ENCODE data around the gene SMIM35. TPM values are rescaled to one million over a fixed set of nuclear protein-coding genes. Genes with fewer than 3 reads are reported as not detected.

Gene SMIM35
- polyA plus RNA-seq, 1 of the 3 experiments (the other 2 are of a cell fraction): not detected

DNA sequence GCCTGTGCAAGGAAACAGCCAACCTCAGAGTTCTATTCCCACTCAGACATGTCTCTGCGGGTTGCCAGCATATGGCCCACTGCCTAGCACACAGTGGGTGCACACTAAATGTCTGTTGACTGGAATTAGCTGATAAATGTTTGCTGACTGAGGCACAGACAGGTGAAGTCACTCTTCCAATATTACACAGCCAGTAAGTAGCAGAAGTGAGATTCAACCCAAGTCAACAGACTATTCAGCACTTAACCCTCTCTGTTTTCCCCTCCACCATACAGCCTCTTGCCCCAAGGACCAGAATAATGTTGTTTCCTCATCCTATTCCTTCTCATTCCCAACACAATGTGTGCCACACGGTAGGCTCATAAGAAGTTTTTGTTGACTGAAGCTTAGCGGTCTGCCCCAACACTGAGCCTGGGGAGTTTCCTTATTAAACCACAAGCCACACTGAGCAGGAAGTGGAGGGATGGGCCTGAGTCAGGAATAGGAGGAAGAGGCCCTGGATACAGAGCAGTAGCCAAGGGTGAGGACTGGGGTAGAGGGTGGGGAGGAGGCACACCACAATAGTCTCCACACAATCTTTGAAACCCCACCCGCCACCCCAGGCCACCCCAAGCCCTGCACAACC is 116.3 kb downstream of the SMIM35 start:
- no peaks in the 10 kb centered on the region; the same call in 1 of the 2 replicates for H3K27me3 ChIP-seq (ENCODE audit: insufficient read depth)
- no peak overlapping the region for H3K27ac ChIP-seq (ENCODE audit: low read depth in 2 of 2, low read length in 1 of 2)
- no peaks in the 10 kb centered on the region for H3K79me2 ChIP-seq (ENCODE audit: insufficient read depth)
- H3K9me3 ChIP-seq: no peaks in the 10 kb centered on the region
- TF ChIP-seq RCOR1 (IDR thresholded peaks at IDR 0.05; ENCODE audit: low read length): no peak
- TF ChIP-seq, protein P1, sequence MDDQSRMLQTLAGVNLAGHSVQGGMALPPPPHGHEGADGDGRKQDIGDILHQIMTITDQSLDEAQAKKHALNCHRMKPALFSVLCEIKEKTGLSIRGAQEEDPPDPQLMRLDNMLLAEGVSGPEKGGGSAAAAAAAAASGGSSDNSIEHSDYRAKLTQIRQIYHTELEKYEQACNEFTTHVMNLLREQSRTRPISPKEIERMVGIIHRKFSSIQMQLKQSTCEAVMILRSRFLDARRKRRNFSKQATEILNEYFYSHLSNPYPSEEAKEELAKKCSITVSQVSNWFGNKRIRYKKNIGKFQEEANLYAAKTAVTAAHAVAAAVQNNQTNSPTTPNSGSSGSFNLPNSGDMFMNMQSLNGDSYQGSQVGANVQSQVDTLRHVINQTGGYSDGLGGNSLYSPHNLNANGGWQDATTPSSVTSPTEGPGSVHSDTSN (IDR thresholded peaks at IDR 0.05): no peak
- no peak for TF ChIP-seq TCF12 (IDR thresholded peaks at IDR 0.05)
- TF ChIP-seq, protein P2, sequence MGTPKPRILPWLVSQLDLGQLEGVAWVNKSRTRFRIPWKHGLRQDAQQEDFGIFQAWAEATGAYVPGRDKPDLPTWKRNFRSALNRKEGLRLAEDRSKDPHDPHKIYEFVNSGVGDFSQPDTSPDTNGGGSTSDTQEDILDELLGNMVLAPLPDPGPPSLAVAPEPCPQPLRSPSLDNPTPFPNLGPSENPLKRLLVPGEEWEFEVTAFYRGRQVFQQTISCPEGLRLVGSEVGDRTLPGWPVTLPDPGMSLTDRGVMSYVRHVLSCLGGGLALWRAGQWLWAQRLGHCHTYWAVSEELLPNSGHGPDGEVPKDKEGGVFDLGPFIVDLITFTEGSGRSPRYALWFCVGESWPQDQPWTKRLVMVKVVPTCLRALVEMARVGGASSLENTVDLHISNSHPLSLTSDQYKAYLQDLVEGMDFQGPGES (IDR thresholded peaks at IDR 0.05; ENCODE audit: low read depth, low read length): no peak
- no peak for TF ChIP-seq SIN3A (IDR thresholded peaks at IDR 0.05; ENCODE audit: borderline replicate concordance, low read depth, low read length)
- TF ChIP-seq, protein P3, sequence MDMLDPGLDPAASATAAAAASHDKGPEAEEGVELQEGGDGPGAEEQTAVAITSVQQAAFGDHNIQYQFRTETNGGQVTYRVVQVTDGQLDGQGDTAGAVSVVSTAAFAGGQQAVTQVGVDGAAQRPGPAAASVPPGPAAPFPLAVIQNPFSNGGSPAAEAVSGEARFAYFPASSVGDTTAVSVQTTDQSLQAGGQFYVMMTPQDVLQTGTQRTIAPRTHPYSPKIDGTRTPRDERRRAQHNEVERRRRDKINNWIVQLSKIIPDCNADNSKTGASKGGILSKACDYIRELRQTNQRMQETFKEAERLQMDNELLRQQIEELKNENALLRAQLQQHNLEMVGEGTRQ (IDR thresholded peaks at IDR 0.05; ENCODE audit: borderline replicate concordance, low read depth, low read length): no peak
- no peak for TF ChIP-seq SMC3 (IDR thresholded peaks at IDR 0.05; ENCODE audit: low read depth, low read length)
- TF ChIP-seq RAD21 (IDR thresholded peaks at IDR 0.05; ENCODE audit: low read length): no peak
- no peak for TF ChIP-seq GATA2 (CRISPR knock-in tag; IDR thresholded peaks at IDR 0.05)
- no peak for TF ChIP-seq NRF1 (IDR thresholded peaks at IDR 0.05; ENCODE audit: low read depth, low read length)
- TF ChIP-seq EZH2phosphoT487 (IDR thresholded peaks at IDR 0.05; ENCODE audit: borderline replicate concordance, low read depth): no peak
- TF ChIP-seq MEF2A (IDR thresholded peaks at IDR 0.05; ENCODE audit: borderline replicate concordance, low read depth): no peak
- TF ChIP-seq GABPA (IDR thresholded peaks at IDR 0.05; ENCODE audit: low read depth): no peak
- TF ChIP-seq RFX5 (IDR thresholded peaks at IDR 0.05; ENCODE audit: low read length): no peak
- TF ChIP-seq, protein P4, sequence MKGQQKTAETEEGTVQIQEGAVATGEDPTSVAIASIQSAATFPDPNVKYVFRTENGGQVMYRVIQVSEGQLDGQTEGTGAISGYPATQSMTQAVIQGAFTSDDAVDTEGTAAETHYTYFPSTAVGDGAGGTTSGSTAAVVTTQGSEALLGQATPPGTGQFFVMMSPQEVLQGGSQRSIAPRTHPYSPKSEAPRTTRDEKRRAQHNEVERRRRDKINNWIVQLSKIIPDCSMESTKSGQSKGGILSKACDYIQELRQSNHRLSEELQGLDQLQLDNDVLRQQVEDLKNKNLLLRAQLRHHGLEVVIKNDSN (IDR thresholded peaks at IDR 0.05; ENCODE audit: borderline replicate concordance, low read depth): no peak
- TF ChIP-seq RXRA (IDR thresholded peaks at IDR 0.05; ENCODE audit: borderline replicate concordance, low read depth): no peak
- no peak for TF ChIP-seq TEAD4 (IDR thresholded peaks at IDR 0.05; ENCODE audit: borderline replicate concordance, insufficient read depth)
- DNase-seq: no peak
- no peak overlapping the region for H3K4me3 ChIP-seq (ENCODE audit: low read depth in 2 of 2, low read length in 1 of 2)
- H3K9ac ChIP-seq: no peak overlapping the region
- ChIA-PET CTCF (interaction anchor here (0.6 to 1.4 kb wide), 5 partner anchors 24 to 544 kb away, joined by 3 to 4 read pairs (median 3); no protein-coding TSS in a partner anchor), POLR2A (no interaction called here)
- H3K4me1 ChIP-seq (ENCODE audit: control insufficient read depth in 1 of 2, insufficient read depth in 2 of 2, low read depth in 1 of 2, low read length in 1 of 2): no peaks in the 10 kb centered on the region
- no peaks in the 10 kb centered on the region for H3K9me2 ChIP-seq
- H2AFZ ChIP-seq (ENCODE audit: low read depth): no peak overlapping the region
- no peaks in the 10 kb centered on the region for H3F3A ChIP-seq (replicated peaks; ENCODE audit: insufficient read depth)
- WGBS (ENCODE audit: low lambda C conversion rate): 32% methylated on average over 4 of the region's 4 CpGs
- no peak overlapping the region for H3K4me2 ChIP-seq
- H3K36me3 ChIP-seq (replicated peaks in 1 of 2; ENCODE audit: control insufficient read depth in 1 of 2, insufficient read depth in 2 of 2, low read length in 1 of 2): no peaks in the 10 kb centered on the region
- no peaks in the 10 kb centered on the region for H4K20me1 ChIP-seq (ENCODE audit: insufficient read depth)

Data from SK-N-SH (cell line).